ENCODE results near the gene FRS2. TPM values are rescaled to one million over a fixed set of nuclear protein-coding genes. Genes with fewer than 3 reads are reported as not detected.

The FRS2 gene
- total and polyA plus RNA-seq, 9 of the 15 experiments (the other 6 are each of a cell fraction or from before 2014, with no cell fraction given), result 1.0 to 9.1 (median 6.0) TPM

- TF ChIP-seq RREB1 (CRISPR knock-in tag; IDR thresholded peaks at IDR 0.05) (no peak), STAT5B (CRISPR knock-in tag; IDR thresholded peaks at IDR 0.05) (no peak), IFI16 (CRISPR knock-in tag; IDR thresholded peaks at IDR 0.05) (no peak), NFIX (CRISPR knock-in tag; IDR thresholded peaks at IDR 0.05; ENCODE audit: low read depth) (no peak), PATZ1 (CRISPR knock-in tag; IDR thresholded peaks at IDR 0.05; ENCODE audit: borderline replicate concordance) (no peak), ZNF780A (CRISPR knock-in tag; IDR thresholded peaks at IDR 0.05) (no peak), ZSCAN29 (IDR thresholded peaks at IDR 0.05) (no peak), TRIM28 (IDR thresholded peaks at IDR 0.05) (0 out of 2 replicates have a peak, but pooled peaks have one; percentile 27), NBN (IDR thresholded peaks at IDR 0.05; ENCODE audit: low read depth) (peak; percentile 87), ARNT (IDR thresholded peaks at IDR 0.05) (0 out of 4 replicates have a peak, but pooled peaks of 1 of the 2 experiments have one; percentile 17), KLF16 (IDR thresholded peaks at IDR 0.05) (no peak), ZBTB17 (CRISPR knock-in tag; IDR thresholded peaks at IDR 0.05) (no peak), MECOM (CRISPR knock-in tag; IDR thresholded peaks at IDR 0.05) (no peak), ZNF23 (CRISPR knock-in tag; IDR thresholded peaks at IDR 0.05) (no peak), SRF (CRISPR knock-in tag; IDR thresholded peaks at IDR 0.05) (peak in 1 of 2 experiments; percentile 81; a peak in 1 of 4 replicates), FOS (IDR thresholded peaks at IDR 0.05; ENCODE audit: extremely low read depth, insufficient read length) (no peak), HDAC8 (tag; IDR thresholded peaks at IDR 0.05) (no peak), ZC3H8 (IDR thresholded peaks at IDR 0.05) (0 out of 2 replicates have a peak, but pooled peaks have one; percentile 61), NR3C1 (CRISPR knock-in tag; IDR thresholded peaks at IDR 0.05) (no peak; the same call in 1 of the 2 replicates), MEF2D (tag; conservative IDR thresholded peaks at IDR 0.05; ENCODE audit: low read depth) (no peak), HCFC1 (IDR thresholded peaks at IDR 0.05; ENCODE audit: low read depth, low read length) (no peak), ZFP36 (IDR thresholded peaks at IDR 0.05; ENCODE audit: low read depth, low read length, partially characterized antibody) (no peak)
Measured at GRCh38 chr12:69585189-69586062, 115.2 kb downstream of the FRS2 start, which contains the start of gene CCT2 (continued).

Data from K562 (cell line).